Activated CD8-positive, alpha-beta T cell treated with anti-CD3 and anti-CD28 coated beads for 36 hours (primary cell): ENCODE measurements around the gene DAPK3. TPM values are rescaled to one million over a fixed set of nuclear protein-coding genes. Genes with fewer than 3 reads are reported as not detected.
A peak's percentile ranks its signal among the peaks of the same experiment; 100 is the strongest.

Experiments used
- ATAC-seq: fragments of 200-7000 bp; cut with Tn5 transposase; one replicate; pipeline ENCODE4 v1.10.0; 2021; ENCODE audit warnings: mild to moderate bottlenecking, moderate library complexity
- CTCF ChIA-PET: fragments of 350-600 bp; sonication (Branson Sonifier 250); formaldehyde crosslinking; loops from one replicate; lab custom pipeline; 2021; ENCODE audit warnings: antibody characterized with exemption; lab: Charles Lee
- POLR2A ChIA-PET: fragments of 350-600 bp; sonication (Branson Sonifier 250); formaldehyde crosslinking; loops from one replicate; lab custom pipeline; 2021; ENCODE audit warnings: antibody characterized with exemption; lab: Charles Lee
- DNase-seq: peaks from one replicate; pipeline ENCODE4 v3.0.0-alpha.2; 2020
- H3K27ac Mint-ChIP-seq: one replicate; pipeline ENCODE4 v1.8.0; 2021; ENCODE audit warnings: mild to moderate bottlenecking, mixed read lengths
- H3K27me3 Mint-ChIP-seq: one replicate; pipeline ENCODE4 v1.8.0; 2021; ENCODE audit warnings: mixed read lengths
- H3K36me3 Mint-ChIP-seq: one replicate; pipeline ENCODE4 v1.8.0; 2021; ENCODE audit warnings: low read depth, mixed read lengths
- H3K4me1 Mint-ChIP-seq: one replicate; pipeline ENCODE4 v1.8.0; 2021; ENCODE audit warnings: low read depth, mixed read lengths
- H3K4me3 Mint-ChIP-seq: one replicate; pipeline ENCODE4 v1.8.0; 2021; ENCODE audit warnings: mild to moderate bottlenecking, moderate library complexity, mixed read lengths
- H3K9me3 Mint-ChIP-seq: one replicate; pipeline ENCODE4 v1.8.0; 2021; ENCODE audit warnings: mixed read lengths
- intact Hi-C: fragments of 100-400 bp; cut with micrococcal nuclease; formaldehyde crosslinking; loops from one replicate; pipeline ENCODE4 v1.10.0; 2022
- total RNA-seq, 2 experiments: library from RNA; stranded (reverse); gene quantifications; one replicate each; pipeline ENCODE4 v1.2.3, GENCODE V29; 2021
- TF ChIP-seq, protein P1 (sequence below): fragments of 200-600 bp; IDR thresholded peaks from one replicate; pipeline ENCODE4 v1.8.0; 2022; ENCODE audit warnings: antibody characterized with exemption, mild to moderate bottlenecking

The DAPK3 gene
- total RNA-seq, 2 experiments from 2014 or later, result 27.2 to 27.5 TPM

DNA sequence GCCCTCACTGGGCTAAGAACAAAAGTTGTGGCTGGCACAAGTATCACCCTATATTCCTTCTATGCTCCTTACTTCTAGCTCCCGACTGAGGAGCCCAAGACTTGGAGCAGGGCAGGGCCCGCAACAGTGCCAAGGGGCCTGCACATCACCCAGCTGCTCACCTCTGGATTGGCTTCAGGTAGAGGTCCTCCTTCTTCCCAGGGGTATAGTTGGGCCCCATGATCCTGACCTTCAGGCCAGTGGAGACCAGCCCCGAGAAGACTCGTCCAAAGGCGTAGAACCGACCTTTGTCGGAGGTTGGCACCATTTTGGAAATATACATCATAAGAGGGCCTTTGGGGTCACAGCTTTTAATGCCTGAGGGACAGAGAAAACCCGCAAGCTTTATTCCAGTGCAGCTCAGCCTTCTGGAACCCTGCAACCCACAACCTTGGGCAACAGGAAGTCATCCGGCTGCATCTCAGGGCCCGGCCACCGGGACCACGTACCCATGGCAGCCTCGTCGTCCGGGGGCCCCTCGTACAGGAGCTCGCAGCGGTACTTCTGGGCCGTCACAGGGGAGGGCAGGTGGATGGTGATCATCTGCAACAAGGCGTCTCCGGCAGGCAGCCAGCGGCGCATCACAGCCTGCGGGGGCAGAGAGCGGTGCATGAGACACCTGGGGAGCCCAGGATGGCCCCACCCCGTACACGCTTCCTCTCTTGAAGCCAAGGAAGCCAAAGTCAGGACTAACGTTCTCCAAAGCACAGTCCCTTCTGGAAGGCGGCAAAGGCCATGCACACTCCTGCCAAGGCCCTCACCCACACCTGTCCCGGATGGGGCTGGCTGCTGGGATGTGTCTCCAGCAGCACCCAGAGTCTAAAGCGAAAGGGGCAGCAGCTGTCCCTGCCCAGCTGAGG lies 9.7 kb upstream of the DAPK3 start:
- Mint-ChIP-seq H3K27me3 (no peaks in the 10 kb centered on the region), H3K36me3 (peaks cover 87% of the 10 kb centered on the region), H3K27ac (peak overlapping the region; percentile 55), H3K4me1 (peaks cover 39% of the 10 kb centered on the region), H3K4me3 (peak overlapping the region; percentile 24), H3K9me3 (no peaks in the 10 kb centered on the region)
- TF ChIP-seq, protein P1, sequence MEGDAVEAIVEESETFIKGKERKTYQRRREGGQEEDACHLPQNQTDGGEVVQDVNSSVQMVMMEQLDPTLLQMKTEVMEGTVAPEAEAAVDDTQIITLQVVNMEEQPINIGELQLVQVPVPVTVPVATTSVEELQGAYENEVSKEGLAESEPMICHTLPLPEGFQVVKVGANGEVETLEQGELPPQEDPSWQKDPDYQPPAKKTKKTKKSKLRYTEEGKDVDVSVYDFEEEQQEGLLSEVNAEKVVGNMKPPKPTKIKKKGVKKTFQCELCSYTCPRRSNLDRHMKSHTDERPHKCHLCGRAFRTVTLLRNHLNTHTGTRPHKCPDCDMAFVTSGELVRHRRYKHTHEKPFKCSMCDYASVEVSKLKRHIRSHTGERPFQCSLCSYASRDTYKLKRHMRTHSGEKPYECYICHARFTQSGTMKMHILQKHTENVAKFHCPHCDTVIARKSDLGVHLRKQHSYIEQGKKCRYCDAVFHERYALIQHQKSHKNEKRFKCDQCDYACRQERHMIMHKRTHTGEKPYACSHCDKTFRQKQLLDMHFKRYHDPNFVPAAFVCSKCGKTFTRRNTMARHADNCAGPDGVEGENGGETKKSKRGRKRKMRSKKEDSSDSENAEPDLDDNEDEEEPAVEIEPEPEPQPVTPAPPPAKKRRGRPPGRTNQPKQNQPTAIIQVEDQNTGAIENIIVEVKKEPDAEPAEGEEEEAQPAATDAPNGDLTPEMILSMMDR, result no peak
- POLR2A ChIA-PET, result interaction anchor here (0.9 to 7.8 kb wide), 5 partner anchors 9 to 1738 kb away, joined by 4 to 131 read pairs (median 12); partner anchors contain the start of gene DAPK3
- DNase-seq (no peak), ATAC-seq (no peak)
- CTCF ChIA-PET, result interaction anchor here (1.7 kb wide), 1 partner anchor 7 kb away, joined by 9 read pairs; no protein-coding TSS in a partner anchor
- intact Hi-C loops, result no loop called here

DNA sequence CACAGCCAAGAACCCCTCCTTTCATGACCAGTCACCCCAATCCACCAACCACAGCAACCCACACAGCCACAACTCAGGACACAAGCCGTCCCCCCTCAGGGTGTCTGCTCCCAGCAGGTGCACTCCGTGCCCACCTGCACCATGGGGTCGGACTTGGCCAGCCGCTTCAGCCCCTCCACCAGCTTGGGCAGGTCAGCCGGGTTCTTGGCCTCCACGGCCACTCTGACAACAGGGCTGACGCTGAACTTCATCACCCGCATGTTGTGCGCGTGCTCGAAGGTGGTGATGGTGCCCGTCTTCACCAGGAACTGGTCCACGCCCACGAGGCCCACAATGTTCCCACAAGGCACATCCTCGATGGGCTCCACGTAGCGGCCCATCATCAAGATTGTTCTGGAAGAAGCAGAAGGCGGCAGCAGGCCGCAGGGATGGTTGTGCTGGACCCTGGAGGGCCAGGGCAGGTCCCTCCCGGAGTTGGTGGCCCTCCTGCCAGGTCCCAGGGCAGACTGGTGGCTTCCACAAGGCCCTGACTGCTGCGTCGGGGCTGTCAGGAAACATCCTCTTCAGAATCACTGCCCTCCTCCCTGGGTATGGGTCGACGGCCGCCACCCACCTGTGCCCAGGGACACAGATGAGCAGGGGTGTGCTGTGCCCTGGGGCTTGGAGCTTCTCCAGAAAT lies 8.9 kb upstream of the DAPK3 start:
- Mint-ChIP-seq H3K4me1 (peaks cover 39% of the 10 kb centered on the region), H3K9me3 (no peaks in the 10 kb centered on the region), H3K27me3 (no peaks in the 10 kb centered on the region), H3K27ac (peak overlapping the region; percentile 38), H3K36me3 (peaks cover 82% of the 10 kb centered on the region), H3K4me3 (no peak overlapping the region)
- TF ChIP-seq, protein P1, result no peak
- ChIA-PET POLR2A (interaction anchor here (0.6 to 7.8 kb wide), 5 partner anchors 8 to 1739 kb away, joined by 3 to 131 read pairs (median 12); partner anchors contain the start of gene DAPK3), CTCF (interaction anchor here (1.7 kb wide), 1 partner anchor 8 kb away, joined by 9 read pairs; no protein-coding TSS in a partner anchor)
- ATAC-seq (no peak), DNase-seq (no peak)
- intact Hi-C loops, result no loop called here

DNA sequence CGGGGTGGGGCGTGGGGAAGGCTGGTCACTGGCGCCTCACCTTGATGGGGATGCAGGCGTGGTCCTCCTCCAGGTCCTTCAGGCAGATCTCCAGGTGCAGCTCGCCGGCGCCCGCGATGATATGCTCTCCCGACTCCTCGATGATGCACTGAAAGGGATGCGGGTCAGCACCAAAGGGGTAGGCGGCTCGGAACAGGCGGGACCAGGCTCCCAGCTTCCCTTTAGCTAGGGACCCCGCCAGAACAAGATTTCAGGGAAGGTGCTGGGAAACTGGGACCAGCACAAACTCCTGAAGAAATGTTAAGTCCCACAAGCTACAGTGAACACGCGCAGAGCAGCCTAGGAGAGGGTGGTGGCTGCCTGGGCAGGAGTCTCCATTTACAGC lies 8.4 kb upstream of the DAPK3 start:
- H3K9me3 Mint-ChIP-seq, result no peaks in the 10 kb centered on the region
- POLR2A ChIA-PET, result interaction anchor here (0.6 to 7.8 kb wide), 6 partner anchors 7 to 1739 kb away, joined by 3 to 131 read pairs (median 9); partner anchors contain the start of gene DAPK3
- no peak overlapping the region for H3K4me3 Mint-ChIP-seq
- no peaks in the 10 kb centered on the region for H3K27me3 Mint-ChIP-seq
- intact Hi-C loops, result no loop called here
- H3K27ac Mint-ChIP-seq, result peak overlapping the region; percentile 38
- ATAC-seq (no peak), DNase-seq (no peak)
- peaks cover 77% of the 10 kb centered on the region for H3K36me3 Mint-ChIP-seq
- peaks cover 39% of the 10 kb centered on the region for H3K4me1 Mint-ChIP-seq
- CTCF ChIA-PET, result interaction anchor here (1.7 kb wide), 1 partner anchor 9 kb away, joined by 9 read pairs; no protein-coding TSS in a partner anchor
- TF ChIP-seq, protein P1, result no peak

DNA sequence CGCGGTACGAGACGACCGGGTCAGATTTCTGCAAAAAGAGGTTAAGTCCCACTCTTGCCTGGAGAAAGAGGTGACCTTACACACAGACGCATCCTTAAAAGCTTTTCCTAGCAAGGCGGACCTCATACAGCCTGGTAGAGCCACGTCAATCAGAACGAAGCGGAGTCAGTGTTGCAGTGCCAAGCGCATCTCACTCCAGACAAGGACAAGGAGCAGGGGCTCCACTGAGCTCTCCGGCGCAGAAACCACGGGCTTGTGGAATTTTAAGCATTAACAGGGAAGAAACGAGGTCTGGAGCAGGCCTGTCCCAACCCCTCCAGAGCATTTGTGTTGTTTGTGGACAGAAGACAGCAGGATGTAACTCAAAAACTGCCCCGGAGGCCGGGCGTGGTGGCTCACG lies 7.2 kb upstream of the DAPK3 start:
- H3K27ac Mint-ChIP-seq, result peak overlapping the region; percentile 48
- peaks cover 28% of the 10 kb centered on the region for H3K4me1 Mint-ChIP-seq
- intact Hi-C loops, result no loop called here
- DNase-seq (no peak), ATAC-seq (no peak)
- CTCF ChIA-PET, result no interaction called here
- H3K27me3 Mint-ChIP-seq, result no peaks in the 10 kb centered on the region
- peaks cover 65% of the 10 kb centered on the region for H3K36me3 Mint-ChIP-seq
- H3K4me3 Mint-ChIP-seq, result no peak overlapping the region
- POLR2A ChIA-PET, result interaction anchor here (0.6 to 2.4 kb wide), 5 partner anchors 10 to 422 kb away, joined by 3 to 12 read pairs (median 6); no protein-coding TSS in a partner anchor
- TF ChIP-seq, protein P1, result no peak
- no peaks in the 10 kb centered on the region for H3K9me3 Mint-ChIP-seq
